T-helper 9 cell (primary cell): ENCODE data around the gene C1R.
"Not testable (repeated sequence)": the region's sequence is repeated elsewhere in the genome, so short reads cannot be mapped to it uniquely, and the experiment has no call there.

Experiments
- DNase-seq: peaks from one replicate; pipeline ENCODE4 v3.0.0-alpha.2; 2020

Gene C1R

DNA sequence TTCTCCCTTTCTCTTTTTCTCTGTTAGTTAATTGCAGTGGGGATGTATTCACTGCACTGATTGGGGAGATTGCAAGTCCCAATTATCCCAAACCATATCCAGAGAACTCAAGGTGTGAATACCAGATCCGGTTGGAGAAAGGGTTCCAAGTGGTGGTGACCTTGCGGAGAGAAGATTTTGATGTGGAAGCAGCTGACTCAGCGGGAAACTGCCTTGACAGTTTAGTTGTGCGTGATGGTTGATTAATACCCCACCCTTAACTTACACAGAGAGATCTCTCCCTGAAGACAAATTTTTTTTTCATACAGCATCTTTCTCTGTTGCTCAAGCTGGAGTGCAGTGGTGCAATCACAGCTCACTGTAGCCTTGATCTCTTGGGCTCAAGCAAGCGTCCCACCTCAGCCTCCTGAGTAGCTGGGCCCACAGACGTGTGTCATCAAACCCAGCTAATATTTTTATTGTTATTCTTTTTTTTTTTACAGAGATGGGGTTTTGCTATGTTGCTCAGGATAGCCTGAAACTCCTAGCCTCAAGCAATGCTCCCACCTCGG, 27.1 kb downstream of the C1R start:
- DNase-seq: no peak

DNA sequence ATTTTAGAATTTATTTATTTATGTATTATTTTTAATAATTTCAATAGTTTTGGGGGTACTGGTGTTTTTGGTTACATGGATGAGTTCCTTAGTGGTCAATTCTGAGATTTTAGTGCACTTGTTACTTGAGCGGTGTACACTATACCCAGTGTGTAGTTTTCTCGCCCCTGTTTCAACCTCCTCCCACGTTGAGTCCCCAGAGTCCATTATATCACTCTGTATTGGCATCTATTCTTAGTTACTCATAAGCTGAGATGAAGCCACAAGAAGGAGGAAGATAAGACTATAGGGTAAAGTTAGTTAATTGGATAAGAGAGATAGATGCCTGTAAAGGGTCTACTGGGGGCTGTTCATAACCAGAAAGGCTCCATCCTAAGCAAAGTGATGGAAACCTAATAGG, 27.7 kb downstream of the C1R start:
- no peak for DNase-seq

DNA sequence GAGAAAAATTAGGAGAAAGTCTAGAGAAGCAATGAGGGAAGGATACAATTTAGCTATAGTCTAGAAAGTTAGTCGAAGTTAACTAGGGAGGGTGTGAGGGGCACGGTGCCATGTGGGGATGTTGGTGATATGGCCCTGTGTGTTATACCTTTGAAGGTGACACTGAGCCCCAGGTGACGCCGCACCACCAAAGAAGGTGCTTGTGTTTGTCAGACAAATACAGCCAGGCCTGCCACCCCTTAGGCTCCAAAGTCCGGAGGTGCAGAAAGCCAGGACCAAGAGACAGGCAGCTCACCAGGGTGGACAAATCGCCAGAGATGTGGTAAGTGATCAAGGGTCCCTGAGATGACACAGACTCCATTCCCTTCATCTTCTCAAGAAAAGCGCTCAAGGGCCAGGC, 30.6 kb downstream of the C1R start:
- no peak for DNase-seq

DNA sequence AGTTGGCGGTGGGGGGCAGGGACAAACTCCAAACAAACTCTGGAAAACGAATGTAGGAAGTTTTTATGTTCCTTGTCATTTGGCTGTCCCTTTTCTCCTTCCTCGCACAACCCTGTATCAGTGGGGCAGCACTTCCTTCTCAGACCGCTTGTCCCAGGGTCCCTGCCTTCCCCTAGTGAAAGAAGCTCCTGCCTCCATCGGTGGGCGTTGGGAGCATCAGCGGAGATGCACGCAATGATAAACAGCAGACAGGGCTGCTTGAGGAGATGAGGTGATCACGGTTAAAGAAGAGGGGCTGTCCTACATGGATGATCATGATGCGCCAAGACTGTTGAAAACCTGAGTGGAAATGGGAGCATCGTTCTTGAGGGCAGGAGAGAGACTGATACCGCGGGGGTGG, 31.1 kb downstream of the C1R start:
- DNase-seq: no peak

DNA sequence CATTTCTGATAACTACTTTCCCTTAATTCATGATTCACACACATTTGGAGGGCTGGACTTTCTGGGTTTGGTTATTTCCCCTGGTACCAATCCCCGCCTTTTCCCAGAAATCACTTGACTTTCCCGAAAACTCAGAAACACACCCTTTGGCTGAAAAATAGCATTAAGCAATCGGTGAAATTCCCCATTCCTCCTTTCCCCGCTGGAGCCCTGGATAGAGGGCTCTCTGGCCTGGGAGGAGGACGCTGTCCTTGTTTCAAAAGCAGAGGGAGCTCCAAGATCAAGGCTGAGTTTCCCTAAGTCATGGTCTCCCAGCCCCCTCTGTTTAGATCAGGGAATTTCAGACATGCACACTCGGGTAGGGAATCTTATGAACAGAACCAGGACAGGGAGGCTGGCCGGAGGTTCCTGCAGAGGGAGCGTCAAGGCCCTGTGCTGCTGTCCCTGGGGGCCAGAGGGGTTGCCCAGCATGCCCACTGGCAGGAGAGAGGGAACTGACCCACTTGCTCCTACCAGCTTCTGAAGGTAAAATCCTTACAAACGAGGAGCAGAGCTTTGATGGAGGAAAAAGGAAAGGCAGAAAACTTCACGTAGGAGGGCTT, 31.8 kb downstream of the C1R start, which contains the start of gene C1S:
TSS of gene C1S (plus strand) at position 366 of the 602 bp plus-strand sequence. CDS start 1,195 bp downstream, outside the sequence.
- DNase-seq: no peak

DNA sequence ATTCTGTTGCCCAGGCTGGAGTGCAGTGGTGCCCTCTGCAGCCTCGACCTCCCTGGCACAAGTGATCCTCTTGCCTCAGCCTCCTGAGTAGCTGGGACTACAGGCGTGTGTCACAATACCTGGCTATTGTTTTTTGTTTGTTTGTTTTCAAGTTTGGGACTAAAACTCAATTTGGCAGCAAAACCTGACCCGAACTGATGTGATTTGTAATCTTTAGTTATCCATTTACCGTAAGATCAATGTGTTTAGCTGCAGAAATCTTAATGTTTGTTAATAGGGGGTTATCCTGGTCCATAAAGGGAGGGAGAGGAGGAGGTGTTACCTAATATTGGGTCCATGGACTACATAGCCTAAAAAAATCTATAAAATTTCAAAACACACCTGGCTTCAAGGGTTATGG, 32.5 kb downstream of the C1R start:
- DNase-seq: no peak

DNA sequence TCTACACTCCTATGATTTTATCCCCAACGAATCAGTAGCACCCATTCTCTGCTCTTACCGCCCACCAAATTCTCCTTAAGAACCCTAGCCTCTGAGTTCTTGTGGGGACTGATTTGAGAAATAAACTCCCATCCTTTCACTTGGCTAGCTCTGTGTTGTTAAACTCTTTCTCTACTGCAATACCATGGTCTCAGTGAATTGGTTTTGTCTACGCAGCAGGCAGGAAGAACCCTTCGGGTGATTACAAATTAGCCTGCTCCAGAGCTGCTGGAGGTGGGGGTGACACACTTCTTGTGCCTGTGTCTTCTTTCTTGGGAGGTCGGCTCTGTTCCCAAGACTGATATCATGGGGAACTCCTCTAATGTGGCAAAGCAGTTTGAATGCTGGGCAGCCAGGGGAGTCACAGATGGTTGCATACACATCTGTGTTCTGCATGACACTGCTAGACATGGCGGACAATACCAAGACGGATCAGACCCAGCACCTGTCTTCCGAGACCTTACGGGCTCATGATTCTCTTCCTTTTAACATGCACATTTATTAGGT, 33.3 kb downstream of the C1R start:
- DNase-seq: no peak

DNA sequence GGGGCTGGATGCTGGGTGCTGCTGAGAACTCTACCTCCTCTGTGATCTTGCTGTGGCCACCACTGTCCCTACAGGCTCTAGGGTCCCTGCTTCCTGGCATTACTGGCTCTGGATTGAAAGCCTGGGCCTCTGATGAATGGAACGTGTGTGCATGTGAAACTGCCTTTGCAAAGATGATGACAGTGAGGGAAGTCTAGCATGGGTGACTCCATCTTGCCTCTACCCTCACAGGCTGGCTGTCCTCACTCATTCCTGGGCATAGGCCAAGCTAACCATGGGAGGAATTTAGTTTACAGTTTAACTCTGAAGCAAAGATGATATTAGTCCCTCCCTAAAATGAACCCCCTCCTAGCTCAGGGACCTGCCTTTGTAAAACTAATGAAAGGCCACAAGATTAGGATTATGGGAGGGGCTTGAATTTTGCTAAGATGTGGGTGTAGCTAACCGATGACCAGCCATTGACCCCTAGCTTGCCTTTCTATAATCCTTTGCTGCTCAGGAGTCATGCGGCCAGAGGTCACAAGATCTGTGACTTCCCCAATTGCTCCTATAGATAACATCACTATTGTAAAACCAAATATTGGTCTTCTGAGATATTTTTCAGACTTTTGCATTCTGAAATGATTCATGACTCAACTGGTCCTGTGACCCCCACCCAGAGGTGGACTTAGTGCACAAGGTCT, 33.9 kb downstream of the C1R start:
- DNase-seq: no peak

DNA sequence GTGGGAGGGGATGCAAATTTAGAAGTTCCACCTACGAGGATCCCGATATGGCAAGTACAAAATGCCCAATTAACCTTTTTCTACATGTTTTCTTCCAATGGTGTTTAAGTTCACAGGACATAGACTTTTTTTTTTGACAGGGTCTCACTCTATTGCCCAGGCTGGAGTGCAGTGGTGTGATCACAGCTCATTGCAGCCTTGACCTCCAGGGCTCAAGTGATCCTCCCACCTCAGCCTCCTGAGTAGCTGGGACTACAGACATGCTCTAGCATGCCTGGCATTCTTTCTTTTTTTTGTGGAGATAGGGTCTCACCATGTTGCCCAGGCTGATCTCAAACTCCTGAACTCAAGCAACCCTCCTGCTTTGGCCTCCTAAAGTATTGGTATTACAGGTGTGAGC, 36.5 kb downstream of the C1R start:
- not testable (repeated sequence) for DNase-seq

DNA sequence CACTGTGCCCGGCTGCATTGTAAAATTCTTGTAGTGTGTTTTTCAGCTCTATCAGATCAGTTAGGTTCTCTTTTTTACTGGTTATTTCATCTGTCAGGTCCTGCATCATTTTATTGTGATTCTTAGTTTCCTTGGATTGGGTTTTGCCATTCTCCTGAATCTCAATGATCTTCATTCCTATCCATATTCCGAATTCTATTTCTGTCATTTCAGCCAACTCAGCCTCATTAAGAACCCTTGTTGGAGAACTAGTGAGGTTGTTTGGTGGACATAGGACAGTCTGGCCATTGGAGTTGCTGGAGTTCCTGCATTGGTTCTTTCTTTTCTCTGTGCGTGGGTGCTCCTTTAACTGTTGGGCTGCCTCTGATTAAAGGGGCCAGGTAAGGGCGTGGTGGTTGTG, 37.3 kb downstream of the C1R start:
- DNase-seq: no peak

DNA sequence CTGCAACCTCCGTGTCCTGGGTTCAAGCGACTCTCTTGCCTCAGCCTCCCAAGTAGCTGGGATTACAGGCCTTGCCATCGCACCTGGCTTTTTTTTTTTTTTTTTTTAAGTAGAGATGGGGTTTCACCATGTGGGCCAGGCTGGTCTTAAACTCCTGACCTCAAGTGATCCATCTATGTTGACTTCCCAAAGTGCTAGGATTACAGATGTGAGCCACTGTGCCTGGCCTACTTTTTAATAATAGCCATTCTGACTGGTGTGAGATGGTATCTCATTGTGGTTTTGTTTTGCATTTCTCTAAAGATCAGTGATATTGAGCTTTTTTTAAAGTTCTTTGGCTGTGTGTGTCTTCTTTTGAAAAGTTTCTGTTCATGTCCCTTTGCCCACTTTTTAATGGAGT, 42.3 kb downstream of the C1R start:
- not testable (repeated sequence) for DNase-seq

DNA sequence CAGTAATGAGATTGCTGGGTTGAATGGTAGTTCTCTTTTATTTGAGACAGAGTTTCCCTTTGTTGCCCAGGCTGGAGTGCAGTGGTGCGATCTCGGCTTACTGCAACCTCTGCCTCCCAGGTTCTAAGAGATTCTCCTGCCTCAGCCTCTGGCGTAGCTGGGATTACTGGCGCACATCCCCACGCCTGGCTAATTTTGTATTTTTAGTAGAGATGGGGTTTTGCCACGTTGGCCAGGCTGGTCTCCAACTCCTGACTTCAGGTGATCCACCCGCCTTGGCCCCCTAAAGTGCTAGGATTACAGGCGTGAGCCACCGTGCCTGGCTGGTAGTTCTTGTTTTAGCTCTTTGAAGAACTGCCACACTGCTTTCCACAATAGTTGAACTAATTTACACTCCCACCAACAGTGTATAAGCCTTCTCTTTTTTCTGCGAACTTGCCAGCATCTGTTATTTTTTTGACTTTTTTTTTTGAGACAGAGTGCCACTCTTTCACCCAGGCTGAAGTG, 42.7 kb downstream of the C1R start:
- DNase-seq: not testable (repeated sequence)

DNA sequence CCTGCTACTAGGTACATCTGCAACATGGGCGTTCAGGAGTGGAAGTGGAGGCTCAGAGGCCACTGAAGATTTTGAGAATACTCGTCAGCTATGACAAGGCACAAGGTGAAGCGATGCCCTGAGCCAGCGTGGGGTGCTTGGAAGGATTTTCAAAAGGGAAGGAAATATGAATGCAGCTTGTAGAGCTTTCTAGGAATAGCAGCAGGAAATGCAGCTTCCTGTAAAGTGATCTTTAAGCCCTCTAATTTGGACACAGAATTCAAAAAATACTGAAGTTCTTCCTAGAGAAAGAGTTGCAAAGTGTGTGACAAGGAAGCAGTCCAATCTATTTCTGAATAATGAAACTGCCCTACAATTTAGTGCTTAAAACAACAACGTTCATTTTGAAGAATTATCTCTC, 44.9 kb downstream of the C1R start:
- DNase-seq: no peak

DNA sequence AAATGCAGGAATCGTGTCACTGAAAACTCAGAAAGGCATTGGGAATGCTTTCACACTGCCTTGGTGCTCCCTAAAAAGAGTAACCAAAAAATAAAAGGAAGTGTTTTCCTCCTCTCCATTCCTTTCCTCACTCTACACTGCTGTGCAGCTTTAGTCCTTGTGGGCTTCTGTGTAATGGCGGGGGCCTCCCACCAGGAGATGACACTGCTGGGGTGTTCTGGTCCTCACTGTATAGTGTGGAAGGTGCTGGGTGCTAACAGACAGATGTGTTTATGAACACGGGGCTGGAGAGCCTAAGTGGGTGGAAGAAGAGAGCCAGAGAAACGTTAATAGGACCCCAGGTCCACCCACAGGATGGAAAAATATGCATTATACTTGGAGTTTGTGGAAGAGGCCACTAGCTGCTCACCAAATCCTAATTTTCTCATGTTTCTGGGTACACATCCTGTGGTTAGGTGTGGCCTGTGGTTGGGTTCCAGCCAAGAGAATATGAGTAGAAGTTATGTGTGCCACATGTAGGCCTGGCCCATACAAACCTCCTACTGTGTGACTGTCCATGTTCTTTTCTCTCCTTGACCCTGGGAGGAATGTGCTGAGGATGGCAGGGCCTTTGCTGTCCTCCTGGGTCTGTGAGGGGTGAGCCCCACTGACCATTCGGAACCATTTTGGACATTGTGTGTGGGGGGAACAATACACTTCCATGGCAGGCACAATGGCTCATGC, 45.7 kb downstream of the C1R start:
- DNase-seq: no peak

DNA sequence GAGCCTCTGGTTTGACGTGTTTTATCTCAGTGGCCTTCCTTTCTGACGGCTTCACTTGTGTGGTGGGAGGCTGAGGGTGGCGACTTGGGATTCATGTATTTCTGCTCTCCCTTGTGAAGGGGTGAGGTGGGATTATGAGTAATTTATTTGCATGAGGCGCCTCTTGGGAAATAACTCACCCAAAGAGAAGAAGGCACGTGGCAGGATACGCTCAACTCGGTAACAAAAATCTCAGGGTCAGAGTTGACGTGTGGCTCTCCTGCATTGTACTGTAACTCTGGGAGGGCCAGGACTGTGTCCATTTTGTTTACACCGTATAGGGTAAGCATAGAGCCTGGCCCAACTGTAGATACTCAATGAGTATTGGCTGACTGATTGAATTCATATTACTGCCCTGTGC, 46.3 kb downstream of the C1R start:
- no peak for DNase-seq

DNA sequence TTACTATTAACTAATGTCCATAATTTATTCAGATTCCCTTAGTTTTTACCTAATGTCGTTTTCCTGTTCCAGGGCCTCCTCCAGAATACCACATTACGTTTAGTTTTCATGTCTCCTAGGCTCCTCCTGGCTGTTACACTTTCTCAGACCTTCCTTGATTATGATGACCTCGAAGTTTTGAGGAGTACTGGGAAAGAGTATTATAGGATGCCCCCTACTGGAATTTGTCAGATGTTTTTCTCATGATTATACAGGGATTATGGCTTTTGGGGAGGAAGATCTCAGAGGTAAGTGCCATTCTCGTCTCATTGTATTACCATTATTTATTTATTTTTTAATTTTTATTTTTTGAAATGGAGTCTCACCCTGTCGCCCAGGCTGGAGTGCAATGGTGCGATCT, 49.4 kb downstream of the C1R start:
- DNase-seq: no peak

DNA sequence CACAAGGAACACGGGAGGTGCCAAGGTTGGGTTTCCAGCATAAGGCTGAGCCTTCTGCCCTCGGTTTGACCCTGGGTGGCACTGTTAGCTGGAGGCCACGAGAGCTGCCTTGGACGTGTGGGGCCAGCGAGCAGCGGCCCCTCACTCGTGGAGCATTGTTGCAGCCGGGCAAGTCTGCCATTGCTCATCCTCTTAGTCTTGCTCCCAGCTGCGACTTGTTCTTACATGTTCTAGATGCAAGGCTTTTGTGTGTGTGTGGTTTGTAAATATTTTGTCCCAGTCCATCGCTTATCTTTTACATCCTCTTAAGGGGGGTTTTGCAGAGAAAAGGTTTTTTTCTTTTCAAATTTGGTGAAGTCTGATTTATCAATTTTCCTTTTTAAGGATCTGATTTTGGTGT, 52.8 kb downstream of the C1R start:
- DNase-seq: no peak

DNA sequence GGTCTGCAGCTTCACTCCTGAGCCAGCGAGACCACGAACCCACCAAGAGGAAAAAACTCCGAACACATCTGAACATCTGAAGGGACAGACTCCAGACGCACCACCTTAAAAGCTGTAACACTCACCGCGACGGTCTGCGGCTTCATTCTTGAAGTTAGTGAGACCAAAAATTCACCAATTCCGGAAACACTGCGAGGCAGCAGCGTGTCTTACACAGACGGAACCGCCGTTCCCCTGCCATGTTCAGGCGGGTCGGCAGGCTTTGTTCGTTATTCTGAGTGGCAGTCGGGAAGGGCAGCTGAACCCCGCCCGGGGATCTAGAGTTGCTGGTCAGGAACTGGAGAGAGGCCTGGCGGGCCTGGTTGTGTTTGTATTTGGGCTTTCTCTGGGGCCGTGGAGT, 53.7 kb downstream of the C1R start:
- DNase-seq: no peak

DNA sequence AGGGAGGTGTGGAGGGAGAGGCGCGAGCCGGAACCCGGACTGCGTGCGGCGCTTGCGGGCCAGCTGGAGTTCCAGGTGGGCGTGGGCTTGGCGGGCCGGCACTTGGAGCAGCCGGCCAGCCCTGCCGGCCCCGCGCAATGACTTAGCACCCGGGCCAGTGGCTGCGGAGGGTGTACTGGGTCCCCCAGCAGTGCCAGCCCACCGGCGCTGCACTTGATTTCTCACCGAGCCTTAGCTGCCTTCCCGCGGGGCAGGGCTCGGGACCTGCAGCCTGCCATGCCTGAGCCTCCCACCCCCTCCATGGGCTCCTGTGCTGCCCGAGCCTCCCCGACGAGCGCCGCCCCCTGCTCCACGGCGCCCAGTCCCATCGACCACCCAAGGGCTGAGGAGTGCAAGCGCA, 54.8 kb downstream of the C1R start:
- DNase-seq: not testable (repeated sequence)

DNA sequence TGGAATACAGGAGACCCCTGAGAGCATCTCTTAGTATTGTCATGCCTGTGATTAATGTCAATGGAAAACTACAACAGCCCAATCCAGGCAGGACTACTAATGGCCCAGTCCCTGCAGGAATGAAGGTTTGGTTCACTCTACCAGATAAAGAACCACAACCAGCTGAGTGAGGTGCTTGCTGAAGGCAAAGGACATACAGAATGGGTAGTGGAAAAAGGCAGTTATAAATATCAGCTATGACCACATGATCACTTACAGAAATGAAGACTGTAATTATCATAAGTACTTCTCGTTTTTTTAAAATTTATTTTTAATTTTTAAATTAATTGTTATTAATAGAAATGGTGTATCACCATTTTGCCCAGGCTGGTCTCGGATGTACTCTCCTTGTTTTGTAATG, 56.8 kb downstream of the C1R start:
- no peak for DNase-seq

DNA sequence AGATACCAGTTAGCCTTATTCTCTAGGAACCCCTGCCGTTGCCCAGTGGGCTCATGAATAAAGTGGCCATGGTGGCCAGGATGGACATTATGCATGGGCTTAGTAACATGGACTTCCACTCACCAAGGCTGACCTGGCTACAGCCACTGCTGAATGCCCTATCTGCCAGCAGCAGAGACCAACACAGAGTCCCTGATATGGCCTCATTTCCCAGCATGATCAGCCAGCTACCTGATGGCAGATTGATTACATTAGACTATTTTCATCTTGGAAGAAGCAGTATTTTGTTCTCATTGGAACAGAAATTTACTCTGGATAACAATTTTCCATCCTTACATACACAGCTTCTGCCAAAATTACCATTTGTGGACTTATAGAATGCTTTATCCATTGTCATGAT, 57.8 kb downstream of the C1R start:
- DNase-seq: no peak

DNA sequence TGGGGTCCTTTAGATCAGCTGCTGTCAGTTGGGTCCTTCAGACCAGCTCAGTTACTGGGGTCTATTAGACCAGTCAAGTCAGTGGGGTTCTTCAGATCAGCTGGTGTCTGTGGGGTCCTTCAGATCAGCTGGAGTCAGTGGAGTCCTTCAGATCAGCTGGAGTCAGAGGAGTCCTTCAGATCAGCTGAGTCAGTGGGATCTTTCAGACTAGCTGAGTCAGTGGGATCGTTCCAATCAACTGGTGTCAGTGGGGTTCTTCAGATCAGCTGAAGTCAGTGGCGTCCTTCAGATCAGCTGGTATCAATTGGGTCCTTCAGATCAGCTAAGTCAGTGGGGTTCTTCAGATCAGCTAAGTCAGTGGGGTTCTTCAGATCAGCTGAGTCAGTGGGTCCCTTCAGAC, 59.3 kb downstream of the C1R start:
- no peak for DNase-seq

DNA sequence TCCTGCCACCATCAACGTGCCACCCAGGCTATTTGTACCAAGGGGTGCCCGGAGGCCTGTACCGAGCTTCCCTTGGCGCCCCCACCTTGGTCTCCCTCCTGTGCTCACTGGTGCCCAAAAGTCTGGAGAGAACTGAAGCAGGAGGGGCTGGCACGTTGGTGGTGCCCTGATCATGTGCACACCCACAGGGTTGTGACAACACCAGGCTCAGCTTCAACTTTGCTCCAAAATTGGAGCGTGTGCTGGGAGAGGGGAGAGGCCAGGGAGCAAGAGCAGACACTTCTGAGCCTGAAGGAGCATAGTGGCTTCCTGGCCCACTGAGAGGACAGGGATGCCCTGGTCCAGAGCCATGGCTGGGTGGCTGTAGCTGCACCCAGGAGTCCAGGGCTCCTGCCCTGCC, 60.9 kb downstream of the C1R start:
- no peak for DNase-seq
